ENCODE results near the gene USP47. TPM values are rescaled to one million over a fixed set of nuclear protein-coding genes. Genes with fewer than 3 reads are reported as not detected.

USP47 gene
- total and polyA plus RNA-seq, 2 donors (not counting 1 experiment from before 2014, with no cell fraction given) = 12.8 to 52.9 TPM

- Mint-ChIP-seq H3K4me1 (no peaks in the 10 kb centered on the region), H3K9me3 (ENCODE audit: insufficient read depth) (no peaks in the 10 kb centered on the region), H3K27ac (no peak overlapping the region), H3K27me3 (peaks cover 17% of the 10 kb centered on the region), H3K4me3 (no peak overlapping the region)
- ChIA-PET POLR2A (no interaction called here), CTCF (no interaction called here)
- Histone ChIP-seq H4K20me1 (ENCODE audit: control insufficient read depth, insufficient read depth, low read length, poor library complexity, severe bottlenecking) (no peaks in the 10 kb centered on the region), H3K9ac (ENCODE audit: low read length) (no peak overlapping the region), H3K9me3 (ENCODE audit: control extremely low read depth in 1 of 3, control insufficient read depth in 2 of 3, insufficient read depth in 1 of 3, low read length in 2 of 3) (peaks cover 0 to 12% (median 0%) of the 10 kb centered on the region in 3 donors), H3K4me2 (replicated peaks; ENCODE audit: low read depth, low read length, poor library complexity, severe bottlenecking) (no peak overlapping the region), H3K79me2 (ENCODE audit: control insufficient read depth, insufficient read depth, low read length) (no peaks in the 10 kb centered on the region), H3K4me1 (ENCODE audit: control insufficient read depth in 2 of 2, insufficient read depth in 2 of 2, low read length in 2 of 2) (no peaks in the 10 kb centered on the region), H3K27me3 (replicated peaks in 1 of 4; ENCODE audit: control extremely low read depth in 1 of 4, control insufficient read depth in 3 of 4, insufficient read depth in 4 of 4, low read length in 3 of 4) (peaks cover 0 to 8% (median 0%) of the 10 kb centered on the region in 4 experiments), H3K36me3 (replicated peaks in 1 of 2; ENCODE audit: control extremely low read depth in 1 of 2, control insufficient read depth in 1 of 2, extremely low read depth in 1 of 2, insufficient read depth in 2 of 2, low read length in 1 of 2) (no peaks in the 10 kb centered on the region), H2AFZ (ENCODE audit: insufficient read depth, low read depth, low read length, poor library complexity, severe bottlenecking) (no peak overlapping the region), H3K27ac (ENCODE audit: low read length in 2 of 2) (no peak overlapping the region), H3K4me3 (ENCODE audit: control extremely low read depth in 1 of 5, extremely low read depth in 1 of 5, insufficient read depth in 1 of 5, low read depth in 2 of 5, low read length in 4 of 5) (no peak overlapping the region)
- intact Hi-C loops (cut with micrococcal nuclease) = no loop called here
- WGBS (ENCODE audit: insufficient coverage) = 100% methylated on average over 4 of the region's 5 CpGs
- DNase-seq (no peak), ATAC-seq (ENCODE audit: low read depth) (no peak)
- TF ChIP-seq CTCF (IDR thresholded peaks at IDR 0.05) (no peak), EZH2 (IDR thresholded peaks at IDR 0.05; ENCODE audit: borderline replicate concordance, insufficient read depth, low read depth, low read length, poor library complexity, severe bottlenecking) (no peak)
Observed at GRCh38 chr11:11981364-11981763, 139.6 kb downstream of the USP47 start.

- ChIA-PET CTCF (interaction anchor here (0.7 kb wide), 1 partner anchor 9 kb away, joined by 4 read pairs; no protein-coding TSS in a partner anchor), POLR2A (no interaction called here)
- H3K79me2 ChIP-seq (ENCODE audit: control insufficient read depth, insufficient read depth, low read length) = no peaks in the 10 kb centered on the region
- no peak for TF ChIP-seq EZH2 (IDR thresholded peaks at IDR 0.05; ENCODE audit: borderline replicate concordance, insufficient read depth, low read depth, low read length, poor library complexity, severe bottlenecking)
- TF ChIP-seq CTCF (IDR thresholded peaks at IDR 0.05) = no peak
- H3K27me3 ChIP-seq (replicated peaks in 1 of 4; ENCODE audit: control extremely low read depth in 1 of 4, control insufficient read depth in 3 of 4, insufficient read depth in 4 of 4, low read length in 3 of 4) = peaks cover 0 to 5% (median 0%) of the 10 kb centered on the region in 4 experiments
- H3K9ac ChIP-seq (ENCODE audit: low read length) = no peak overlapping the region
- H3K27me3 Mint-ChIP-seq = peaks cover 17% of the 10 kb centered on the region
- intact Hi-C loops (cut with micrococcal nuclease) = no loop called here
- no peak overlapping the region for H3K4me3 ChIP-seq (ENCODE audit: control extremely low read depth in 1 of 5, extremely low read depth in 1 of 5, insufficient read depth in 1 of 5, low read depth in 2 of 5, low read length in 4 of 5)
- H3K4me1 ChIP-seq (ENCODE audit: control insufficient read depth in 2 of 2, insufficient read depth in 2 of 2, low read length in 2 of 2) = no peaks in the 10 kb centered on the region
- H3K27ac ChIP-seq (ENCODE audit: low read length in 2 of 2) = no peak overlapping the region
- H3K9me3 Mint-ChIP-seq (ENCODE audit: insufficient read depth) = no peaks in the 10 kb centered on the region
- H3K4me1 Mint-ChIP-seq = no peaks in the 10 kb centered on the region
- no peaks in the 10 kb centered on the region for H3K36me3 ChIP-seq (replicated peaks in 1 of 2; ENCODE audit: control extremely low read depth in 1 of 2, control insufficient read depth in 1 of 2, extremely low read depth in 1 of 2, insufficient read depth in 2 of 2, low read length in 1 of 2)
- peaks cover 0 to 12% (median 0%) of the 10 kb centered on the region in 3 donors for H3K9me3 ChIP-seq (ENCODE audit: control extremely low read depth in 1 of 3, control insufficient read depth in 2 of 3, insufficient read depth in 1 of 3, low read length in 2 of 3)
- H3K4me2 ChIP-seq (replicated peaks; ENCODE audit: low read depth, low read length, poor library complexity, severe bottlenecking) = no peak overlapping the region
- DNase-seq = no peak
- no peak overlapping the region for H2AFZ ChIP-seq (ENCODE audit: insufficient read depth, low read depth, low read length, poor library complexity, severe bottlenecking)
- H3K4me3 Mint-ChIP-seq = no peak overlapping the region
- H4K20me1 ChIP-seq (ENCODE audit: control insufficient read depth, insufficient read depth, low read length, poor library complexity, severe bottlenecking) = no peaks in the 10 kb centered on the region
- H3K27ac Mint-ChIP-seq = no peak overlapping the region
- no peak for ATAC-seq (ENCODE audit: low read depth)
- 88% methylated on average over 5 of the region's 6 CpGs for WGBS (ENCODE audit: insufficient coverage)
Observed at GRCh38 chr11:11981840-11982239, 140.1 kb downstream of the USP47 start.
